B cell (primary cell): ENCODE data around the gene EXOC6B. TPM values are rescaled to one million over a fixed set of nuclear protein-coding genes. Genes with fewer than 3 reads are reported as not detected.

ENCODE experiments used
- ATAC-seq: fragments of 200-7000 bp; cut with Tn5 transposase; one replicate; pipeline ENCODE4 v1.10.0; 2021; ENCODE audit warnings: low read depth, mild to moderate bottlenecking, moderate number of reproducible peaks, moderate library complexity
- CTCF ChIA-PET: fragments of 350-600 bp; sonication (Branson Sonifier 250); formaldehyde crosslinking; loops from one replicate; lab custom pipeline; 2021; ENCODE audit warnings: antibody characterized with exemption, inconsistent platforms; lab: Charles Lee
- POLR2A ChIA-PET: fragments of 350-600 bp; sonication (Branson Sonifier 250); formaldehyde crosslinking; loops from one replicate; lab custom pipeline; 2021; ENCODE audit warnings: antibody characterized with exemption; lab: Charles Lee
- DNase-seq: peaks from one replicate; pipeline ENCODE4 v3.0.0; 2013
- H2AFZ ChIP-seq: 2 replicates; pipeline ENCODE4 v1.6.1; 2012; ENCODE audit warnings: mild to moderate bottlenecking, low read depth, low read length; ENCODE audit not compliant: insufficient read depth, poor library complexity, severe bottlenecking
- H3K27ac ChIP-seq, 2 donors: 1 replicate in 1 of 2; 2 replicates in 1 of 2; pipeline ENCODE4 v1.5.1; 2012 to 2013; ENCODE audit warnings: low read length in 2 of 2, mild to moderate bottlenecking in 2 of 2, moderate library complexity in 1 of 2
- H3K27me3 ChIP-seq, 4 experiments: fragments of 200-600 bp in 1 of 4; sonication (generic) in 1 of 4; replicated peaks in 1 of 4; 1 replicate in 2 of 4; 2 replicates in 2 of 4; pipeline versions ENCODE4 v1.6.1 to v1.7.0; 2013 to 2016; ENCODE audit warnings: low read length in 3 of 4, mild to moderate bottlenecking in 2 of 4, mixed read lengths in 1 of 4, moderate library complexity in 1 of 4; ENCODE audit not compliant: insufficient read depth in 4 of 4, control insufficient read depth in 3 of 4; ENCODE audit errors: control extremely low read depth in 1 of 4
- H3K36me3 ChIP-seq, 2 experiments: replicated peaks in 1 of 2; 1 replicate in 1 of 2; 2 replicates in 1 of 2; pipeline versions ENCODE4 v1.6.1 to v1.7.1; 2013; ENCODE audit warnings: low read length in 1 of 2; ENCODE audit not compliant: insufficient read depth in 2 of 2, control insufficient read depth in 1 of 2; ENCODE audit errors: control extremely low read depth in 1 of 2, extremely low read depth in 1 of 2
- H3K4me1 ChIP-seq, 2 donors: fragments of 200-600 bp in 1 of 2; sonication (generic) in 1 of 2; 1 replicate in 1 of 2; 2 replicates in 1 of 2; pipeline versions ENCODE4 v1.5.1 to v1.6.1; 2013 to 2017; ENCODE audit warnings: low read length in 2 of 2; ENCODE audit not compliant: control insufficient read depth in 2 of 2, insufficient read depth in 2 of 2
- H3K4me2 ChIP-seq: replicated peaks from 2 replicates; pipeline ENCODE3; 2012; ENCODE audit warnings: mild to moderate bottlenecking, low read depth, low read length; ENCODE audit not compliant: poor library complexity, severe bottlenecking
- H3K4me3 ChIP-seq, 5 experiments: fragments of 200-600 bp in 1 of 5; sonication (generic) in 1 of 5; 1 replicate in 3 of 5; 2 replicates in 2 of 5; pipeline versions ENCODE4 v1.5.1 to v1.7.0; 2011 to 2016; ENCODE audit warnings: low read length in 4 of 5, mild to moderate bottlenecking in 4 of 5, low read depth in 2 of 5, control low read depth in 1 of 5, moderate library complexity in 1 of 5; ENCODE audit not compliant: insufficient read depth in 1 of 5; ENCODE audit errors: control extremely low read depth in 1 of 5, extremely low read depth in 1 of 5
- H3K79me2 ChIP-seq: fragments of 200-600 bp; sonication (generic); one replicate; pipeline ENCODE4 v1.6.0; 2016; ENCODE audit warnings: low read length; ENCODE audit not compliant: control insufficient read depth, insufficient read depth
- H3K9ac ChIP-seq: fragments of 200-600 bp; sonication (generic); 2 replicates; pipeline ENCODE4 v1.6.1; 2017; ENCODE audit warnings: mild to moderate bottlenecking, low read length, moderate library complexity
- H3K9me3 ChIP-seq, 3 donors: one replicate each; pipeline versions ENCODE4 v1.6.1 to v1.7.1; 2013; ENCODE audit warnings: low read length in 2 of 3; ENCODE audit not compliant: control insufficient read depth in 2 of 3, insufficient read depth in 1 of 3; ENCODE audit errors: control extremely low read depth in 1 of 3
- H4K20me1 ChIP-seq: 2 replicates; pipeline ENCODE4 v1.6.0; 2012; ENCODE audit warnings: mild to moderate bottlenecking, low read length; ENCODE audit not compliant: insufficient read depth, control insufficient read depth, poor library complexity, severe bottlenecking
- H3K27ac Mint-ChIP-seq: one replicate; pipeline ENCODE4 v1.8.0; 2021; ENCODE audit warnings: mixed read lengths
- H3K27me3 Mint-ChIP-seq: one replicate; pipeline ENCODE4 v1.8.0; 2021; ENCODE audit warnings: mixed read lengths
- H3K4me1 Mint-ChIP-seq: one replicate; pipeline ENCODE4 v1.8.0; 2021; ENCODE audit warnings: mixed read lengths
- H3K4me3 Mint-ChIP-seq: one replicate; pipeline ENCODE4 v1.8.0; 2021; ENCODE audit warnings: mixed read lengths
- H3K9me3 Mint-ChIP-seq: one replicate; pipeline ENCODE4 v1.8.0; 2022; ENCODE audit warnings: mixed read lengths; ENCODE audit not compliant: insufficient read depth
- CTCF ChIP-seq: fragments of 200-600 bp; IDR thresholded peaks from one replicate; pipeline ENCODE4 v1.8.0; 2022; ENCODE audit warnings: antibody characterized with exemption, mild to moderate bottlenecking
- EZH2 ChIP-seq: IDR thresholded peaks from 2 replicates; pipeline ENCODE4 v1.6.1; 2012; ENCODE audit warnings: borderline replicate concordance, low read depth, mild to moderate bottlenecking, moderate library complexity, low read length; ENCODE audit not compliant: insufficient read depth, poor library complexity, severe bottlenecking
- WGBS: methylation state at CpG from one replicate; pipeline ENCODE4 v1.1.5; 2013; ENCODE audit warnings: missing lambda C conversion rate; ENCODE audit not compliant: insufficient coverage; 5-methylcytosine and 5-hydroxymethylcytosine counted together
- intact Hi-C: fragments of 100-400 bp; cut with micrococcal nuclease; formaldehyde crosslinking; loops from one replicate; pipeline ENCODE4 v1.10.0; 2022
- polyA plus RNA-seq: library from polyadenylated mRNA; depleted of rRNA; stranded (reverse); fragments of >200 nt; gene quantifications from 2 replicates; pipeline ENCODE4 v1.2.3, GENCODE V29; 2012
- total RNA-seq, 2 donors: library from RNA; stranded (reverse); fragments of 120-200 nt in 1 of 2; gene quantifications; 1 replicate in 1 of 2; 2 replicates in 1 of 2; pipeline versions ENCODE4 v1.2.3 to v1.2.4, GENCODE V29; 2013 to 2022

Gene EXOC6B
- total and polyA plus RNA-seq, 2 donors (not counting 1 experiment from before 2014, with no cell fraction given): 4.8 to 22.6 TPM

DNA sequence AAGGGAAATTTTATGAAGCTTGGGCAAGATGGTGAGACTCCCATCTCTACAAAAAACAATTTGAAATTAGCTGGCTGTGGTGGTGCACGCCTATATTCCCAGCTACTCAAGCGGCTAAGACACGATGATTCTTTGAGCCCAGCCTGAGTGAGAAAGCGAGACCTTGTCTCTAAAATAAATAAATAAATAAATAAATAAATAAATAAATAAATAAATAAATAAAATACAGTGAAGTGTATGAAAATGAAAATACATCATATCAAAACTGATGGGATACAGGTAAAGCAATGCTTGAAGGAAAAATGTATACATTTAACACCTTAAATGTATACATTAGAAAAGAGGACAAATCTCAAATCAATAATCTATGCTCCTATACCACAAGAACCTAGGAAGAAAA, 15.7 kb downstream of the EXOC6B start:
- no peak for ATAC-seq
- Histone ChIP-seq H4K20me1 (no peaks in the 10 kb centered on the region), H3K27me3 (no peaks in the 10 kb centered on the region), H3K4me1 (no peaks in the 10 kb centered on the region), H2AFZ (no peak overlapping the region), H3K27ac (no peak overlapping the region), H3K79me2 (peaks cover 3% of the 10 kb centered on the region), H3K36me3 (no peaks in the 10 kb centered on the region), H3K4me3 (no peak overlapping the region), H3K9me3 (peaks cover 2 to 9% (median 7%) of the 10 kb centered on the region in 3 donors), H3K9ac (no peak overlapping the region), H3K4me2 (no peak overlapping the region)
- Mint-ChIP-seq H3K4me3 (no peak overlapping the region), H3K27ac (no peak overlapping the region), H3K9me3 (peaks cover 7% of the 10 kb centered on the region), H3K27me3 (no peaks in the 10 kb centered on the region), H3K4me1 (no peaks in the 10 kb centered on the region)
- POLR2A ChIA-PET: no interaction called here
- CTCF ChIA-PET: no interaction called here
- TF ChIP-seq CTCF: no peak
- DNase-seq: no peak
- intact Hi-C loops: no loop called here
- no CpG with 5 or more reads among the region's 4 CpGs for whole genome bisulfite sequencing

DNA sequence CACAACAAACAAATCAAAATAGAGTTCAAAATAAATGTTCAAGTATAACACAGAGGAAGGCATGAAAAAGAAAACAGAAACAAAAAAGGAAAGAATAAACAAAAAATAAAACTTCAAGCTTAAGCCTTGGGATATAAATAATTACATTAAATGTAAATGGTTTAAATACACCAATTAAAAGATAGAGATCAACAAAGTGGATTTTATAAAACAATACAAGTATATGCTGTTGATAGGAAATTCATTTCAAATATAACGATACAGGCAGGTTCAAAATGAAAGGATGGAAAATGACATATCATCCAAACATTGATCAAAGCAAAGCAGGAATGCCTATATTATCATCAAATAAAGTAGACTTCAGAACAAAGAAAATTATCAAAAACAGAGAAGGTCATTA, 16.7 kb downstream of the EXOC6B start:
- no peaks in the 10 kb centered on the region for H3K27me3 ChIP-seq
- peaks cover 2 to 9% (median 7%) of the 10 kb centered on the region in 3 donors for H3K9me3 ChIP-seq
- no CpG with 5 or more reads among the region's 1 CpG for WGBS
- Mint-ChIP-seq H3K27me3 (no peaks in the 10 kb centered on the region), H3K4me3 (no peak overlapping the region), H3K27ac (no peak overlapping the region), H3K4me1 (no peaks in the 10 kb centered on the region), H3K9me3 (peaks cover 7% of the 10 kb centered on the region)
- peaks cover 3% of the 10 kb centered on the region for H3K79me2 ChIP-seq
- intact Hi-C loops: no loop called here
- no peak for TF ChIP-seq EZH2
- TF ChIP-seq CTCF: no peak
- H3K4me2 ChIP-seq: no peak overlapping the region
- H3K27ac ChIP-seq: no peak overlapping the region
- H3K4me3 ChIP-seq: no peak overlapping the region
- H4K20me1 ChIP-seq: no peaks in the 10 kb centered on the region
- no peaks in the 10 kb centered on the region for H3K36me3 ChIP-seq
- ATAC-seq (no peak), DNase-seq (no peak)
- H3K4me1 ChIP-seq: no peaks in the 10 kb centered on the region
- no peak overlapping the region for H2AFZ ChIP-seq
- ChIA-PET CTCF (no interaction called here), POLR2A (no interaction called here)
- H3K9ac ChIP-seq: no peak overlapping the region
